DOHH2 (cell line): Measurements from ENCODE around the gene AFF1.

Experiments used
- H3F3A ChIP-seq: fragments of 200-600 bp; sonication (generic), shearing (Covaris generic); 2 replicates; pipeline ENCODE4 v1.6.0; 2016; ENCODE audit warnings: antibody characterized with exemption, mild to moderate bottlenecking; ENCODE audit not compliant: control insufficient read depth, insufficient read depth
- H3K27ac ChIP-seq: fragments of 200-600 bp; sonication (generic); 2 replicates; pipeline ENCODE4 v1.5.1; 2014; ENCODE audit warnings: low read depth, mild to moderate bottlenecking, low read length, moderate library complexity
- H3K27me3 ChIP-seq: fragments of 200-600 bp; sonication (generic); 2 replicates; pipeline ENCODE4 v1.6.1; 2014; ENCODE audit warnings: mild to moderate bottlenecking, low read length, mixed read lengths; ENCODE audit not compliant: control insufficient read depth
- H3K36me3 ChIP-seq: fragments of 200-600 bp; sonication (generic); 2 replicates; pipeline ENCODE4 v1.6.1; 2014; ENCODE audit warnings: mild to moderate bottlenecking, low read length, moderate library complexity, mixed read lengths; ENCODE audit not compliant: control insufficient read depth
- H3K4me1 ChIP-seq: fragments of 200-600 bp; sonication (generic); 2 replicates; pipeline ENCODE4 v1.6.1; 2014; ENCODE audit warnings: mild to moderate bottlenecking, low read length, mixed read lengths; ENCODE audit not compliant: control insufficient read depth
- H3K4me2 ChIP-seq: fragments of 200-600 bp; sonication (generic); 2 replicates; pipeline ENCODE4 v1.6.0; 2014; ENCODE audit warnings: mild to moderate bottlenecking, low read length, moderate library complexity
- H3K4me3 ChIP-seq: fragments of 200-600 bp; sonication (generic); 2 replicates; pipeline ENCODE4 v1.5.1; 2014; ENCODE audit warnings: mild to moderate bottlenecking, low read length, mixed read lengths
- H3K79me2 ChIP-seq: fragments of 200-600 bp; sonication (generic); 2 replicates; pipeline ENCODE4 v1.6.1; 2014; ENCODE audit warnings: mild to moderate bottlenecking, low read length, mixed read lengths; ENCODE audit not compliant: control insufficient read depth
- H3K9me2 ChIP-seq: fragments of 200-600 bp; sonication (generic); replicated peaks from 2 replicates; pipeline ENCODE4 v1.6.1; 2014; ENCODE audit warnings: mild to moderate bottlenecking, low read length, mixed read lengths; ENCODE audit not compliant: control insufficient read depth
- H3K9me3 ChIP-seq: fragments of 200-600 bp; sonication (generic); 2 replicates; pipeline ENCODE4 v1.6.1; 2014; ENCODE audit warnings: antibody characterized with exemption, low read length, mixed read lengths; ENCODE audit not compliant: control insufficient read depth, insufficient read depth
- H4K20me1 ChIP-seq: fragments of 200-600 bp; sonication (generic); 2 replicates; pipeline ENCODE4 v1.6.0; 2014; ENCODE audit warnings: low read depth, mild to moderate bottlenecking, antibody characterized with exemption, low read length, moderate library complexity; ENCODE audit not compliant: control insufficient read depth, insufficient read depth
- CTCF ChIP-seq: fragments of 200-600 bp; sonication (generic); IDR thresholded peaks from one replicate; pipeline ENCODE4 v1.5.1; 2014; ENCODE audit warnings: antibody characterized with exemption, mild to moderate bottlenecking, low read depth, low read length; ENCODE audit not compliant: poor library complexity, severe bottlenecking
- EZH2phosphoT487 ChIP-seq: fragments of 200-600 bp; sonication (generic); IDR thresholded peaks from 2 replicates; pipeline ENCODE4 v1.6.1; 2017; ENCODE audit warnings: borderline replicate concordance, mild to moderate bottlenecking, antibody characterized with exemption, low read length, moderate library complexity, mixed read lengths

The AFF1 gene

DNA sequence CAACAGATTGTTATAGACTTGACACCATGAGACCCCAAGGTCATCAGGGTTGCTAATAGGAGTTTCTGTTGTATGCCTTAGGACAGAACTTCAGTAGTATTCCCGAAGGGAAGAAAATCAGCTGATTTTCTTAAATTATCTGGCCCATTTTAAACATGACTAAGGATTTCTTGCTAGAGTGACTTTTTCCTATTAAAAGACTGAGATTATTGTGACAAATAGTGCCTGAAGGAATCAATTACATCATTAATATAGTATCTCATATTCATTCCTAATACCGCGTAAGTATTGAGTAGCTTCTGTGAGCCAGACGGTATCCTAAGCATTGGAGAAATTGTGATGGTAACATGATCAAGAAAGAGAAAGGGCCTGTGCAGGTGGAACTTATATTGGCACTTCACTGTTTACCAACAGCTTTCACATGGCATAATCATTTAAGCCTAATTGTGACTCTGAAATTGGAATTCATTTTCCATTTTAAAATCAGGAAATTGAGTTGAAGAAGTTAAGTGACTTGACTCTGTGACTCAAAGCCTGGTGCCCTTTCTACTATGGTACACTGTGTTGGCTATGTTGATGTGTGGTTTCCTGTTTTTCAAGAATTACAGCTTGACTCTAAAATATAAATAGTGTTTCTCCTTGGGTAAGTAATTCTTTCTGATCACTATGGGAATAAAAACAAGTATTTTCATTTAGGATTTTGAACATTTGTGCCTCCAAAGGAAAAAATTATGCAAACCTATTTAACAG is 4.1 kb downstream of the AFF1 start:
- peaks cover 39% of the 10 kb centered on the region for H3F3A ChIP-seq
- no peaks in the 10 kb centered on the region; the same call in 1 of the 2 replicates for H4K20me1 ChIP-seq
- peak overlapping the region; percentile 67 for H3K4me3 ChIP-seq
- H3K36me3 ChIP-seq = no peaks in the 10 kb centered on the region
- peak overlapping the region; percentile 81 for H3K27ac ChIP-seq
- peaks cover 47% of the 10 kb centered on the region for H3K79me2 ChIP-seq
- H3K9me2 ChIP-seq = no peaks in the 10 kb centered on the region
- no peaks in the 10 kb centered on the region; the same call in 1 of the 2 replicates for H3K27me3 ChIP-seq
- TF ChIP-seq CTCF (no peak), EZH2phosphoT487 (no peak)
- no peaks in the 10 kb centered on the region for H3K9me3 ChIP-seq
- H3K4me1 ChIP-seq = peaks cover 87% of the 10 kb centered on the region
- peak overlapping the region; percentile 81 for H3K4me2 ChIP-seq

- Histone ChIP-seq H3K27me3 (no peaks in the 10 kb centered on the region; the same call in 1 of the 2 replicates), H3K27ac (peak overlapping the region; percentile 81), H3K4me3 (peak overlapping the region; percentile 67), H3K4me2 (peak overlapping the region; percentile 81), H3K79me2 (peaks cover 51% of the 10 kb centered on the region), H3K4me1 (peaks cover 91% of the 10 kb centered on the region), H3K36me3 (no peaks in the 10 kb centered on the region), H4K20me1 (no peaks in the 10 kb centered on the region; the same call in 1 of the 2 replicates), H3K9me3 (no peaks in the 10 kb centered on the region), H3K9me2 (no peaks in the 10 kb centered on the region), H3F3A (peaks cover 34% of the 10 kb centered on the region)
- TF ChIP-seq EZH2phosphoT487 (no peak), CTCF (no peak)
Observed at GRCh38 chr4:86939729-86940575, 5.1 kb downstream of the AFF1 start.

GRCh38 chr4:86940920-86941460 is 6.2 kb downstream of the AFF1 start:
- Histone ChIP-seq H3F3A (peaks cover 33% of the 10 kb centered on the region), H3K36me3 (no peaks in the 10 kb centered on the region), H3K79me2 (peaks cover 53% of the 10 kb centered on the region), H3K27ac (no peak overlapping the region), H3K9me3 (no peaks in the 10 kb centered on the region), H3K4me3 (no peak overlapping the region), H3K4me1 (peaks cover 92% of the 10 kb centered on the region), H3K27me3 (no peaks in the 10 kb centered on the region; the same call in 1 of the 2 replicates), H3K4me2 (peak overlapping the region; percentile 81), H3K9me2 (no peaks in the 10 kb centered on the region), H4K20me1 (no peaks in the 10 kb centered on the region; the same call in 1 of the 2 replicates)
- TF ChIP-seq CTCF (no peak), EZH2phosphoT487 (no peak)
